Mesenchymal stem cell (in vitro differentiated cells and primary cell): Measurements from ENCODE around the gene CROT.

Source experiments
- DNase-seq: peaks from one replicate; pipeline ENCODE4 v3.0.0-alpha.2; 2013
- H2AFZ ChIP-seq: one replicate; pipeline ENCODE4 v1.6.1; 2013; ENCODE audit warnings: low read depth, mild to moderate bottlenecking, control low read depth, inconsistent platforms, low read length, moderate library complexity
- H2AK5ac ChIP-seq: 2 replicates; pipeline ENCODE4 v1.6.1; 2013; ENCODE audit warnings: low read length, moderate library complexity, mild to moderate bottlenecking, inconsistent platforms; ENCODE audit not compliant: severe bottlenecking
- H2BK120ac ChIP-seq: one replicate; pipeline ENCODE4 v1.6.1; 2013; ENCODE audit warnings: low read depth, mild to moderate bottlenecking, inconsistent platforms, low read length, moderate library complexity
- H2BK12ac ChIP-seq, 2 experiments: one replicate each; pipeline ENCODE4 v1.6.1; 2013; ENCODE audit warnings: inconsistent platforms in 2 of 2, low read length in 2 of 2, mild to moderate bottlenecking in 2 of 2, moderate library complexity in 2 of 2, control low read depth in 1 of 2
- H2BK15ac ChIP-seq: one replicate; pipeline ENCODE4 v1.6.1; 2013; ENCODE audit warnings: mild to moderate bottlenecking, low read depth, inconsistent platforms; ENCODE audit not compliant: poor library complexity, severe bottlenecking
- H2BK5ac ChIP-seq: 2 replicates; pipeline ENCODE4 v1.6.1; 2013; ENCODE audit warnings: low read depth, mild to moderate bottlenecking, low read length, control low read depth, inconsistent platforms; ENCODE audit not compliant: poor library complexity, severe bottlenecking
- H3K14ac ChIP-seq, 2 experiments: one replicate each; pipeline ENCODE4 v1.6.1; 2013; ENCODE audit warnings: inconsistent platforms in 2 of 2, low read length in 2 of 2, control low read depth in 1 of 2, mild to moderate bottlenecking in 1 of 2, moderate library complexity in 1 of 2
- H3K18ac ChIP-seq, 2 experiments: one replicate each; pipeline ENCODE4 v1.6.1; 2013; ENCODE audit warnings: inconsistent platforms in 2 of 2, low read length in 2 of 2, control low read depth in 1 of 2, low read depth in 1 of 2, mild to moderate bottlenecking in 1 of 2
- H3K23ac ChIP-seq, 2 experiments: one replicate each; pipeline ENCODE4 v1.6.1; 2013; ENCODE audit warnings: inconsistent platforms in 2 of 2, low read length in 2 of 2, mild to moderate bottlenecking in 2 of 2, moderate library complexity in 2 of 2, control low read depth in 1 of 2
- H3K27ac ChIP-seq: 2 replicates; pipeline ENCODE4 v1.5.1; 2013; ENCODE audit warnings: mild to moderate bottlenecking, moderate library complexity, low read length, control low read depth, inconsistent platforms; ENCODE audit not compliant: poor library complexity, severe bottlenecking
- H3K27me3 ChIP-seq, 2 experiments: 2 replicates each; pipeline versions ENCODE4 v1.6.1 to v1.7.0; 2013; ENCODE audit warnings: low read length in 2 of 2, mild to moderate bottlenecking in 2 of 2, moderate library complexity in 2 of 2, control low read depth in 1 of 2, inconsistent platforms in 1 of 2; ENCODE audit not compliant: control insufficient read depth in 1 of 2, insufficient read depth in 1 of 2
- H3K36me3 ChIP-seq, 2 experiments: 2 replicates each; pipeline versions ENCODE4 v1.6.1 to v1.7.0; 2013; ENCODE audit warnings: low read length in 2 of 2, control low read depth in 1 of 2, inconsistent platforms in 1 of 2, low read depth in 1 of 2, mild to moderate bottlenecking in 1 of 2; ENCODE audit not compliant: insufficient read depth in 2 of 2, control insufficient read depth in 1 of 2
- H3K4ac ChIP-seq, 2 experiments: one replicate each; pipeline ENCODE4 v1.6.1; 2013; ENCODE audit warnings: inconsistent platforms in 2 of 2, low read length in 2 of 2, mild to moderate bottlenecking in 2 of 2, moderate library complexity in 2 of 2, control low read depth in 1 of 2, low read depth in 1 of 2
- H3K4me1 ChIP-seq: 2 replicates; pipeline ENCODE4 v1.6.1; 2013; ENCODE audit warnings: low read depth, low read length, control low read depth; ENCODE audit not compliant: control insufficient read depth, insufficient read depth
- H3K4me2 ChIP-seq: 2 replicates; pipeline ENCODE4 v1.6.1; 2013; ENCODE audit warnings: low read length, mild to moderate bottlenecking, inconsistent platforms; ENCODE audit not compliant: poor library complexity, severe bottlenecking
- H3K4me3 ChIP-seq, 2 experiments: 2 replicates each; pipeline versions ENCODE4 v1.5.1 to v1.7.0; 2013; ENCODE audit warnings: low read length in 2 of 2, mild to moderate bottlenecking in 2 of 2, control low read depth in 1 of 2, low read depth in 1 of 2; ENCODE audit not compliant: insufficient read depth in 1 of 2
- H3K79me1 ChIP-seq: replicated peaks from 2 replicates; pipeline ENCODE4 v1.6.1; 2013; ENCODE audit warnings: mild to moderate bottlenecking, control low read depth, low read length, inconsistent platforms; ENCODE audit not compliant: poor library complexity, severe bottlenecking
- H3K9ac ChIP-seq: 2 replicates; pipeline ENCODE4 v1.7.0; 2013; ENCODE audit warnings: mild to moderate bottlenecking, low read length, moderate library complexity
- H3K9me3 ChIP-seq: 2 replicates; pipeline ENCODE4 v1.7.0; 2013; ENCODE audit warnings: mild to moderate bottlenecking, low read length; ENCODE audit not compliant: control insufficient read depth
- H4K8ac ChIP-seq: one replicate; pipeline ENCODE4 v1.6.1; 2013; ENCODE audit warnings: inconsistent platforms, mild to moderate bottlenecking, low read length, moderate library complexity
- H4K91ac ChIP-seq: one replicate; pipeline ENCODE4 v1.6.1; 2013; ENCODE audit warnings: mild to moderate bottlenecking, low read length, inconsistent platforms
- WGBS: methylation state at CpG from one replicate; pipeline ENCODE4 v1.1.7; 2013; ENCODE audit warnings: mixed read lengths; 5-methylcytosine and 5-hydroxymethylcytosine counted together

Gene CROT

GRCh38 chr7:87432536-87432935 lies 87.1 kb downstream of the CROT start:
- Histone ChIP-seq H2BK120ac (no peak overlapping the region), H3K4me1 (peaks cover 2% of the 10 kb centered on the region), H3K23ac (no peak overlapping the region), H3K4me3 (no peak overlapping the region), H3K14ac (no peak overlapping the region), H4K8ac (no peak overlapping the region), H3K27ac (no peak overlapping the region), H3K9me3 (no peaks in the 10 kb centered on the region), H2BK15ac (no peak overlapping the region), H3K79me1 (no peaks in the 10 kb centered on the region), H4K91ac (no peak overlapping the region), H3K9ac (no peak overlapping the region), H2AK5ac (no peak overlapping the region), H3K4me2 (no peak overlapping the region), H2AFZ (no peak overlapping the region), H3K27me3 (no peaks in the 10 kb centered on the region), H2BK12ac (no peak overlapping the region), H3K18ac (no peak overlapping the region), H2BK5ac (no peak overlapping the region), H3K4ac (no peak overlapping the region), H3K36me3 (no peaks in the 10 kb centered on the region)
- no peak for DNase-seq
- WGBS: 84% methylated on average over 2 of the region's 2 CpGs

GRCh38 chr7:87435546-87435945 lies 90.1 kb downstream of the CROT start:
- no peak overlapping the region for H3K14ac ChIP-seq
- H2BK12ac ChIP-seq: no peak overlapping the region
- H2AK5ac ChIP-seq: no peak overlapping the region
- H3K79me1 ChIP-seq: no peaks in the 10 kb centered on the region
- H2BK120ac ChIP-seq: no peak overlapping the region
- no peak overlapping the region for H2AFZ ChIP-seq
- H3K23ac ChIP-seq: no peak overlapping the region
- H3K4me3 ChIP-seq: no peak overlapping the region
- no peak overlapping the region for H3K9ac ChIP-seq
- no peaks in the 10 kb centered on the region for H3K36me3 ChIP-seq
- no peak overlapping the region for H3K4me2 ChIP-seq
- H4K91ac ChIP-seq: no peak overlapping the region
- no peak overlapping the region for H3K18ac ChIP-seq
- H2BK15ac ChIP-seq: no peak overlapping the region
- no peak overlapping the region for H3K4ac ChIP-seq
- no peak overlapping the region for H2BK5ac ChIP-seq
- no peak overlapping the region for H3K27ac ChIP-seq
- DNase-seq: no peak
- no peaks in the 10 kb centered on the region for H3K9me3 ChIP-seq
- H3K27me3 ChIP-seq: no peaks in the 10 kb centered on the region
- peaks cover 2% of the 10 kb centered on the region for H3K4me1 ChIP-seq
- H4K8ac ChIP-seq: no peak overlapping the region

GRCh38 chr7:87445897-87446296 lies 100.4 kb downstream of the CROT start:
- H3K27me3 ChIP-seq: no peaks in the 10 kb centered on the region
- no peak overlapping the region for H4K91ac ChIP-seq
- H2AK5ac ChIP-seq: no peak overlapping the region
- no peak overlapping the region for H2AFZ ChIP-seq
- no peak for DNase-seq
- no peak overlapping the region for H2BK15ac ChIP-seq
- no peak overlapping the region for H2BK12ac ChIP-seq
- WGBS: 90% methylated on average over 2 of the region's 4 CpGs
- H3K23ac ChIP-seq: no peak overlapping the region
- no peak overlapping the region for H3K4me3 ChIP-seq
- peaks cover 2% of the 10 kb centered on the region for H3K4me1 ChIP-seq
- H3K79me1 ChIP-seq: no peaks in the 10 kb centered on the region
- H3K18ac ChIP-seq: no peak overlapping the region
- H3K4ac ChIP-seq: no peak overlapping the region
- no peaks in the 10 kb centered on the region for H3K36me3 ChIP-seq
- no peak overlapping the region for H3K4me2 ChIP-seq
- no peaks in the 10 kb centered on the region for H3K9me3 ChIP-seq
- H3K9ac ChIP-seq: no peak overlapping the region
- no peak overlapping the region for H3K27ac ChIP-seq
- H2BK5ac ChIP-seq: no peak overlapping the region
- no peak overlapping the region for H3K14ac ChIP-seq
- no peak overlapping the region for H2BK120ac ChIP-seq
- no peak overlapping the region for H4K8ac ChIP-seq

DNA sequence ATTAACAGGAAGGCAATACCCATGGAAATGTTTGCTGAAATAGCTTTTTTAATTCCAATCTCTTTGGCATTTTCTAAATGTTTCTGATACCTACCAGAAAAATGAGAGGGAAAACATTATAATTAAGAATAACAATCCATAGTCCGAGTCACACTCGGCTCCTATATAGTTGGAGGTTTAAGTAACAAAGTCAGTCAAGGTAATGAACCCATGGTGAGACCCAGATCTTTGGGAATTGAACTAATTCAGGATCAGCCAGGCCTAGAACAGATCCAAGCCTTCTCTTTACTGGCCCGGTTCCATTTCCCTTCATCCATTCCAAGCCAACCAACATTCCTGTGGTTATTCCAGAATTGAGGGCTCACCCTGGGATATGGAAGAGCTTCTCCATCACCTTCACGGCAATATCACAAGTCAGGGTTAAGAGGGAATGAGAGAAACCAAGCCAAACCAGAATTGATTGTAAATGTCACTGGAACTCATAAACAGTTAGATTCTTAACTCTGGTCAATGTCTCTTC lies 101.7 kb downstream of the CROT start:
- H3K9me3 ChIP-seq: no peaks in the 10 kb centered on the region
- H2AK5ac ChIP-seq: no peak overlapping the region
- H3K9ac ChIP-seq: no peak overlapping the region
- H4K91ac ChIP-seq: no peak overlapping the region
- no peaks in the 10 kb centered on the region for H3K27me3 ChIP-seq
- H2AFZ ChIP-seq: no peak overlapping the region
- no peaks in the 10 kb centered on the region for H3K79me1 ChIP-seq
- no peak overlapping the region for H3K23ac ChIP-seq
- H2BK12ac ChIP-seq: no peak overlapping the region
- no peak overlapping the region for H3K27ac ChIP-seq
- no peak overlapping the region for H2BK120ac ChIP-seq
- peaks cover 2% of the 10 kb centered on the region for H3K4me1 ChIP-seq
- H3K36me3 ChIP-seq: no peaks in the 10 kb centered on the region
- no peak overlapping the region for H3K4me3 ChIP-seq
- no peak for DNase-seq
- 84% methylated on average over 4 of the region's 4 CpGs for WGBS
- H3K18ac ChIP-seq: no peak overlapping the region
- H3K4me2 ChIP-seq: no peak overlapping the region
- H2BK15ac ChIP-seq: no peak overlapping the region
- H3K4ac ChIP-seq: no peak overlapping the region
- H2BK5ac ChIP-seq: no peak overlapping the region
- no peak overlapping the region for H4K8ac ChIP-seq
- no peak overlapping the region for H3K14ac ChIP-seq
